ENCODE results near the gene ARHGAP25. TPM values are rescaled to one million over a fixed set of nuclear protein-coding genes. Genes with fewer than 3 reads are reported as not detected.

The ARHGAP25 gene
- total RNA-seq, 4 donors from 2014 or later: 2.2 to 11.6 (median 7.2) TPM

GRCh38 chr2:68708629-68709028, 26.0 kb upstream of the ARHGAP25 start:
- intact Hi-C loops (cut with DNase I; ENCODE audit: low total_unique reads): no loop called here
- H3K27me3 ChIP-seq: no peaks in the 10 kb centered on the region
- in situ Hi-C loops (cut with MboI; ENCODE audit: low pct_ligation_motif_present in 1 of 4, low pct_unique_long_range_greater_than_20kb in 1 of 4, low sequenced_read_pairs in 3 of 4): loop anchor here in 2 of 4 donors (10.0 to 25.0 kb wide), 2 partner anchors 204 to 244 kb away; partner anchors contain the start of genes APLF (in 1 of the 2) and FBXO48 (in 1 of the 2)
- no peak for DNase-seq
- H3K9me3 ChIP-seq: no peaks in the 10 kb centered on the region
- no peaks in the 10 kb centered on the region for H3K36me3 ChIP-seq
- 54 to 66% methylated on average over 2 to 3 of the region's 3 CpGs for WGBS, 2 donors (ENCODE audit: low coverage in 1 of 2)
- no peak overlapping the region for H3K27ac ChIP-seq
- TF ChIP-seq, protein P1, sequence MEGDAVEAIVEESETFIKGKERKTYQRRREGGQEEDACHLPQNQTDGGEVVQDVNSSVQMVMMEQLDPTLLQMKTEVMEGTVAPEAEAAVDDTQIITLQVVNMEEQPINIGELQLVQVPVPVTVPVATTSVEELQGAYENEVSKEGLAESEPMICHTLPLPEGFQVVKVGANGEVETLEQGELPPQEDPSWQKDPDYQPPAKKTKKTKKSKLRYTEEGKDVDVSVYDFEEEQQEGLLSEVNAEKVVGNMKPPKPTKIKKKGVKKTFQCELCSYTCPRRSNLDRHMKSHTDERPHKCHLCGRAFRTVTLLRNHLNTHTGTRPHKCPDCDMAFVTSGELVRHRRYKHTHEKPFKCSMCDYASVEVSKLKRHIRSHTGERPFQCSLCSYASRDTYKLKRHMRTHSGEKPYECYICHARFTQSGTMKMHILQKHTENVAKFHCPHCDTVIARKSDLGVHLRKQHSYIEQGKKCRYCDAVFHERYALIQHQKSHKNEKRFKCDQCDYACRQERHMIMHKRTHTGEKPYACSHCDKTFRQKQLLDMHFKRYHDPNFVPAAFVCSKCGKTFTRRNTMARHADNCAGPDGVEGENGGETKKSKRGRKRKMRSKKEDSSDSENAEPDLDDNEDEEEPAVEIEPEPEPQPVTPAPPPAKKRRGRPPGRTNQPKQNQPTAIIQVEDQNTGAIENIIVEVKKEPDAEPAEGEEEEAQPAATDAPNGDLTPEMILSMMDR (IDR thresholded peaks at IDR 0.05): no peak
- TF ChIP-seq POLR2AphosphoS5 (IDR thresholded peaks at IDR 0.05) (no peak), EP300 (IDR thresholded peaks at IDR 0.05; ENCODE audit: low read depth) (no peak), POLR2A (IDR thresholded peaks at IDR 0.05) (no peak)
- H3K4me3 ChIP-seq: no peak overlapping the region
- peaks cover 0 to 3% (median 0%) of the 10 kb centered on the region in 4 donors for H3K4me1 ChIP-seq

DNA sequence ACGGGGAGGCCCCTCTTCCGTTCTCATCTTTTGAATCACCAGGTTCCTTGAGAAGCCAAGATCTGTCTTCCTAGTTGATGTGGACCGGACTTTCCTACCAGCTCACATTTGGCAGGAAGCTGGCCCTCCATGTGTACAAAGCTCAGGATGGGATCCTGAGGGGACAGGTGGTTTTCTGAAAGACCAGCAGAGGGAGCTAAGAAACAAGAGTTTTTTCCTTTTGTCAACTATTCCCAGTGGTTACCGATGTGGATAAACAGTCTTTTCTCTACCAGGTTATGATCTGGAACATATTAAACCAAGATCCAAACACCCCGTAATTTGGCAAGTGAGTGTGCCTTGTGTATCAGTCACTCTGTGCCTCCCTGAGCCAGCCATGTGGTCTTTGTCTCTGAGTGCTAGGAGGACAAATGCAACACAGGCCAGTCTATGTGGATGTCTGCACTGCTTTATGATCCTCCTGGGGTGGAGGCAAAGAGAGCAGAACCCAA, 25.1 kb upstream of the ARHGAP25 start:
- DNase-seq: no peak
- Histone ChIP-seq H3K4me1 (peaks cover 0 to 3% (median 0%) of the 10 kb centered on the region in 4 donors), H3K27me3 (no peaks in the 10 kb centered on the region), H3K36me3 (no peaks in the 10 kb centered on the region), H3K4me3 (no peak overlapping the region), H3K9me3 (no peaks in the 10 kb centered on the region), H3K27ac (no peak overlapping the region)
- 0 to 12% methylated on average over 1 to 5 of the region's 5 CpGs for WGBS, 2 donors (ENCODE audit: low coverage in 1 of 2)
- TF ChIP-seq EP300 (IDR thresholded peaks at IDR 0.05; ENCODE audit: low read depth) (no peak), POLR2A (IDR thresholded peaks at IDR 0.05) (no peak), POLR2AphosphoS5 (IDR thresholded peaks at IDR 0.05) (no peak)
- TF ChIP-seq, protein P1 (IDR thresholded peaks at IDR 0.05): peak; percentile 60 to 68 (median 63)
- intact Hi-C loops (cut with DNase I; ENCODE audit: low total_unique reads): no loop called here
- in situ Hi-C loops (cut with MboI; ENCODE audit: low pct_ligation_motif_present in 1 of 4, low pct_unique_long_range_greater_than_20kb in 1 of 4, low sequenced_read_pairs in 3 of 4): loop anchor here in 2 of 4 donors (10.0 to 25.0 kb wide), 2 partner anchors 203 to 245 kb away; partner anchors contain the start of genes APLF (in 1 of the 2) and FBXO48 (in 1 of the 2)

DNA sequence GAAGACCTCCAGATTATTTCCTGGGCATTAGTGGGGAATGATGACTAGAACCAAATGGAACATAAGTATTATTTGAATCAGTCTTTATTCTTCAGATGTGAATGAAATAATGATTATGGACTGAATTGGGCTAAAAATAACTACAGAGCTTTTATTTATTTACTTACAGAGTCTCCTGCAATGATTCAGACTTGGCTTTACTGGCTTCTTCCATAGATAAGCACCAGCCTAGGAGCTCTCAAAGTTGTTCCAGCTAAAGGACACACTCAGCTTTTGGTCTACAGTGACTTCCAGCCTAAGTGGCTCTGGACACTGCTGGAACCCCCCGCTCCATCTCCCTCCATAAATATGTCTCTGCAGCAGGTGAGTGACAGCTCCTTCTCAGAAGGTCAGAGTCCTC, 24.3 kb upstream of the ARHGAP25 start:
- H3K27me3 ChIP-seq: no peaks in the 10 kb centered on the region
- no peaks in the 10 kb centered on the region for H3K9me3 ChIP-seq
- DNase-seq: no peak
- WGBS, 2 donors (ENCODE audit: low coverage in 1 of 2): 71% methylated on average over 1 of the region's 1 CpG; no CpG with 5 or more reads in 1 of the 2 donors
- TF ChIP-seq EP300 (IDR thresholded peaks at IDR 0.05; ENCODE audit: low read depth) (no peak), POLR2AphosphoS5 (IDR thresholded peaks at IDR 0.05) (no peak), POLR2A (IDR thresholded peaks at IDR 0.05) (no peak)
- TF ChIP-seq, protein P1 (IDR thresholded peaks at IDR 0.05): no peak
- in situ Hi-C loops (cut with MboI; ENCODE audit: low pct_ligation_motif_present in 1 of 4, low pct_unique_long_range_greater_than_20kb in 1 of 4, low sequenced_read_pairs in 3 of 4) (loop anchor here in 1 of 4 donors (25.0 kb wide), 1 partner anchor 202 kb away; no protein-coding TSS in a partner anchor), intact Hi-C loops (cut with DNase I; ENCODE audit: low total_unique reads) (no loop called here)
- peaks cover 1 to 8% (median 5%) of the 10 kb centered on the region in 4 donors for H3K4me1 ChIP-seq
- no peak overlapping the region for H3K4me3 ChIP-seq
- no peaks in the 10 kb centered on the region for H3K36me3 ChIP-seq
- H3K27ac ChIP-seq: no peak overlapping the region

DNA sequence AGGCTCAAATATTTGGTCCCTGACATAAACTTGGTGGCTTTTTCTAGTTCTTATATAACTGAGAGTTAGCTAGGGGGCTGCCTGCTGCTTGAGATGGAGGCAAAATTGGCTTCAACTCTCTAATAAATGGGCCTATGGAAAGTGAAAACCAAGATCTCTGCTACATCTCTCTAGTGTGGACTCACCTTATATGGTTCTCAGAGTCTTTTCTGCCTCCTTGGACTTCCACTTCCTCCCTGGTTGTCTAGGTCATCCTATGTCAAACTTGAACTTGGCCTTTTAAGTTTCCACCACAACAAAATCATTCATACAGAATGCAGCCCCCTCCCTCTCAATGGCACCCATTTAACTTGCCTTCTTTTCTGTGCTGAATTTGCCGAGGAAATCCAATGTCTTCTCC, 23.9 kb upstream of the ARHGAP25 start:
- WGBS, 2 donors (ENCODE audit: low coverage in 1 of 2): 80 to 93% methylated on average over 1 of the region's 1 CpG
- in situ Hi-C loops (cut with MboI; ENCODE audit: low pct_ligation_motif_present in 1 of 4, low pct_unique_long_range_greater_than_20kb in 1 of 4, low sequenced_read_pairs in 3 of 4): loop anchor here in 1 of 4 donors (25.0 kb wide), 1 partner anchor 202 kb away; no protein-coding TSS in a partner anchor

More for the DNA sequence above, 23.9 kb upstream of the ARHGAP25 start:
- Histone ChIP-seq H3K27me3 (no peaks in the 10 kb centered on the region), H3K9me3 (no peaks in the 10 kb centered on the region), H3K4me3 (no peak overlapping the region), H3K27ac (no peak overlapping the region), H3K4me1 (peaks cover 3 to 12% (median 5%) of the 10 kb centered on the region in 4 donors), H3K36me3 (no peaks in the 10 kb centered on the region)
- TF ChIP-seq EP300 (IDR thresholded peaks at IDR 0.05; ENCODE audit: low read depth) (no peak), POLR2AphosphoS5 (IDR thresholded peaks at IDR 0.05) (no peak), POLR2A (IDR thresholded peaks at IDR 0.05) (no peak)
- TF ChIP-seq, protein P1 (IDR thresholded peaks at IDR 0.05): no peak
- DNase-seq: no peak
- intact Hi-C loops (cut with DNase I; ENCODE audit: low total_unique reads): no loop called here
